MM.1S (cell line): Measurements from ENCODE around the gene RGPD3.

ENCODE experiments used
- CTCF ChIP-seq: fragments of 300-600 bp; sonication (generic); IDR thresholded peaks from 2 replicates; pipeline ENCODE4 v1.5.1; 2016; ENCODE audit warnings: antibody characterized with exemption, low read length, mixed read lengths
- EZH2phosphoT487 ChIP-seq: fragments of 300-600 bp; sonication (generic); IDR thresholded peaks from 2 replicates; pipeline ENCODE4 v1.6.1; 2018; ENCODE audit warnings: antibody characterized with exemption, low read length

- TF ChIP-seq CTCF (no peak), EZH2phosphoT487 (no peak)
Measured at GRCh38 chr2:106343274-106343673, 124.9 kb downstream of the RGPD3 start.
